Fibroblast of skin of left biceps (primary cell): Measurements from ENCODE around the gene DOK7.
"Not testable (repeated sequence)": the region's sequence is repeated elsewhere in the genome, so short reads cannot be mapped to it uniquely, and the experiment has no call there.

Source experiments
- DNase-seq, 2 experiments: peaks; one replicate each; pipeline ENCODE4 v3.0.0-alpha.2; 2013; ENCODE audit warnings: low read depth in 2 of 2

The DOK7 gene

DNA sequence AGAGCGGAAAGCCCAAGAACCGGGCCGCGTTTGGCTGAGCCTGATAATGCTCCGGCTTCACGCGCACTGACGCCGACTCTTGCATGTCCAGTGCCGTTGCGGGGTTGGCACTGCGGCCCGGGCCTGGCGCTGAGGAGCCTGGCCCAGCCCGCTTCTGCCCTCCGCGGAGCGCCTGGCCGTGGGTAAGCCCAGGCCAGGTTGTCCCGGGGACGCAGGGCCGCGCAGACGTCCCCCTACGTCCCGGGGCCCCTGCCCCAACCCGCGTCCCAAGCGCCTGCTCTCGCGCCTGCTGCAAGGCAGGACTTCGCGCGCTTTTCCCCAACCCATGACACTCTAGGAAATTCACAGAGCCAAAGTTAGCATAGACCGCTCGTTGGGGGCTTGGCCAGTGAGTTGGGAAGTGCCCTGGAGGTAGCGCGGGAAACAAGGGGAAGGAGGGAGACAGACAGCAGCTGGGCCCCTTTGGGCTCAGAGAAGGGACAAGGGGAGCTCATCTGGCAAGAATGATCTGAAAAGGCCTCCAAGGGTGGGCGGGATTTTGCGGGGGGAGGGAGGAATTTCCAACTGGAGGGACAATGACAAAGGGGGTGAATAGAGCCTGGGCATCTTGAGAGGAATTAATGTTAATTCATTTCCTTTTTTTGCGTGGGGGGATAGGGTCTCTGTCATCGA is 69.8 kb downstream of the DOK7 start:
- no peak for DNase-seq

DNA sequence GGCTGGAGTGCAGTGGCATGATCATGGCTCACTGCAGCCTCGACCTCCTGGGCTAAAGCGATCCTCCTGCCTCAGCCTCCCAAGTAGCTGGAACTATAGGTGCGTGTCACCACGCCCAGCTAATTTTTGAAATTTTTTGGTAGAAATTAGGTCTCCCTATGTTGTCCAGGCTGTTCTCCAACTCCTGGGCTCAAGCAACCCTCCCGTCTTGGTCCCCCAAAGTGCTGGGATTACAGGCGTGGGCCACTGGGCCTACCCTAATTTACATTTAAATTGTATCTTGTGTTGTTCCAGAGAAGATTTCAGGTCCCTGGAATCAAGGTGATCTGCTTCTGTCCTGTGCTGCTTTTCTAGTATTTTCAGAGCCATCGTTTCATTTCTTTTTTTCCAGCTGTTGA is 70.3 kb downstream of the DOK7 start:
- DNase-seq = no peak

DNA sequence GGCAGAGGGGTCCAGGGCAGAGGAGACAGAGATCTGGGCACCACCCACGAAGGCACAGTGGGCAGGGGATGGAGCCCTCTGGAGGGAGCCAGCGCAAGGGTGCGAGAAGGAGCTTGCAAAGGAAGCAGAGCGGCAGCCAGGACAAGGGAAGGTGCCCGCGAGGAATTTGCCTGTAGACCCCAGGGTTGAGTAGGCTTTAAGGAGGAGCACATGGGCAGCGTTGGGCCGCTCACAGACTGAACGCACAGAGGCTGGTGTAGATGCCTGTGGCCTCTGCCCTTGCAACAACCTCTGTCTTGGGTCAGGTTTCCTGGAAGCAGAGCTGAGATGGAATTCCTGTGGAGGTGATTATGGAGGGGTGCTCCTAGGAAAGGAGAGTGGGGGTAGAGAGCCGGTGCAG is 72.7 kb downstream of the DOK7 start:
- not testable (repeated sequence) for DNase-seq

DNA sequence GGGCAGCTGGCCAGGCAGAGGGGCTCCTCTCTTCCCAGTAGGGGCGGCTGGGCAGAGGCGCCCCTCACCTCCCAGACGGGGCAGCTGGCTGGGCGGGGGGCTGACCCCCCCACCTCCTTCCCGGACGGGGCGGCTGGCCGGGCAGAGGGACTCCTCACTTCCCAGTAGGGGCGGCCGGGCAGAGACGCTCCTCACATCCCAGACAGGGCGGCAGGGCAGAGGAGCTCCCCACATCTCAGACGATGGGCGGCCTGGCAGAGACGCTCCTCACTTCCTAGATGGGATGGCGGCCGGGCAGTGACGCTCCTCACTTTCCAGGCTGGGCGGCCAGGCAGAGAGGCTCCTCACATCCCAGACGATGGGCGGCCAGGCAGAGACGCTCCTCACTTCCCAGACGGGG is 75.8 kb downstream of the DOK7 start:
- DNase-seq = not testable (repeated sequence)

DNA sequence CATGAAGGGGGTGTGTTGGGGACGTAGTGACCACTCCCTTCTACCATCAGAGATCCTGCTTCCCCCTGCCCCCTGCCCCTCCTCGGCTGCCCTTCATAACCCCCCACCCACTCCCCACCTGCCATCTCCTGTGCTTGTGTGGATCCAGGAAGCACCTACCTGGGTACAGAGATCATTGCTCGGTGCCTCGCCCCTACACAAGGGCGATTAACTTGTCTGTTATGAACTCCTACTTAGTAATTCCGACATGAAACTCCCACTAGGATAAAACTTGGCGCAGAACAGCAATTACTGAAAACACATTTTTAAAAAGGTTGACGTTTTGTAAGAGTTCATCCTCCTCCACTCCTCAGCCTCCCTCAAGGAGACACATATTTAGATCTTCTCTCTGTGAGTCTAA is 80.3 kb downstream of the DOK7 start:
- not testable (repeated sequence) for DNase-seq
